ENCODE data around the gene PLEKHG7.
"Not testable (repeated sequence)": the region's sequence is repeated elsewhere in the genome, so short reads cannot be mapped to it uniquely, and the experiment has no call there.

Gene PLEKHG7

DNA sequence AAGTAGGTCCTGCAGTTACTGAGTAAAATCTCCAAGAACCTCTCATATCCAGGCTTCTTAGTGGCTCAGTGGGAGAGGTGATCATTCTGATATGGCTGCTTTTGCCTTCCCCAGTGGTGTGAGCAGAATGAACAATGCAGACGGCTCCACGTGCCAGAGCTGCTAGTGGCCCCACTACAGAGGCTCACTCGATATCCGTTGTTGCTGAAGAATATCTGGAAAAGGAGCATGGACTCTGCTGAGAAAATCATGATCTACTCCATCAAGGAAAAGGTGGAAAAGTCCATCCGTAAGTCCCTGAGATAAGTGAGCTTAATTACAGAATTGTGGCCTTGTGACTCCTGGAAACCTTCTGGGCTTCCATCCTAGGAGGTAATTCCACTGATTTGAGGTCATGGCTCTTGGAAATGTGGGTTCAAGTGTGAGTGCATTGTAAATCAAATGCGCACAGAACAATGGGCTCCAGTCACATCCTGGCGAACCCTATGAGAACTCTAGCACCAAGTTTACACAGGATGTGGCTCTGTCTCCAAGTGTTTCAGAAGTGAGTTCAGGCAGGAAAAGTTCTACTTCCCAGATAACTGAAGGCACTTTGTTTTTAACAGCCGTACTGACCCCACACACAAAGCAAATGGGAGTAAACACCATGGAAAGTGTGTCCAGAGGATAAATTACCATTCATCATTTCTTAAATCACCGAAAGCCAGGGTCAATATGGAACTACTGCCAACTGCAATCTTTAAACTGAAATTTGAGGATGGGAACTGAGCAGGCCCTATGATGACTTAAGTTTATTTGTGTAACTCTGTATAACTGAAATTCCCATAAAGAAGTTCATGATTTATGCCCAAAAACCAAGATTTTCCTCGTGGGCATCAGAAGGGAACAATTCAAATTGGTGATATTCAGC lies 51.4 kb downstream of the PLEKHG7 start:
- DNase-seq = no peak

DNA sequence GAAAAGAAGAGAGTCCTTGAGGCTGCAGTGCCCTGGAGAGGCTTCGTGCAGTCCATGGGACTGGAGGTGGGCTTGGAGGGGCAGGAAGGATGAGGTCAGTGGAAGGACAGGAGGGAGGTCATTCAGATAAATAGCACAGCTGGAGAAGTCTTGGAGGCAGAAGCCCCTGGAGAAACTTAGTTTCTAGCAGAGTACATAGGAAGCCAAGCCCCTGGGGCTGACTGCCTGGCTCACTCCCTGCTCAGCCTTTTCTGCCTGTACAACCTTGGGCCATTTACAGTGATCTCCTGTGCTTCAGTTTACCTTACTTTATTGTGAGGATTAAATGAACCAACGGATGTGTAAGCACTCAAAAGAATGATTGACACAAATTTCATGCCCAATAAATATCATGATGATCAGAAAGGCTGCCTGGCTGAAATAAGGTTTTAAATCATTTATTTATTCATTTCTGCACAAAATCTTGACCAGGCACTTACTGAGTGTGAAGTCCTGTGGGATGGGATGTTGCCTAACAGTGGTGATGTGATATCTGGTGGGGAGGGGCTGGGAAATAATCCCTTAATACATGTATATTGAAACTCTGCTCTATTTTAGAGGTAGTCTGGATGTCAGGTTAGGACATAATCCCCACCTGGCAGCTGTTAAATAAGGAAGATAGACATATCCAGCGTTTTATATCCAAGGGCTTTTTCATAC lies 54.3 kb downstream of the PLEKHG7 start:
- DNase-seq = peak; percentile 83

DNA sequence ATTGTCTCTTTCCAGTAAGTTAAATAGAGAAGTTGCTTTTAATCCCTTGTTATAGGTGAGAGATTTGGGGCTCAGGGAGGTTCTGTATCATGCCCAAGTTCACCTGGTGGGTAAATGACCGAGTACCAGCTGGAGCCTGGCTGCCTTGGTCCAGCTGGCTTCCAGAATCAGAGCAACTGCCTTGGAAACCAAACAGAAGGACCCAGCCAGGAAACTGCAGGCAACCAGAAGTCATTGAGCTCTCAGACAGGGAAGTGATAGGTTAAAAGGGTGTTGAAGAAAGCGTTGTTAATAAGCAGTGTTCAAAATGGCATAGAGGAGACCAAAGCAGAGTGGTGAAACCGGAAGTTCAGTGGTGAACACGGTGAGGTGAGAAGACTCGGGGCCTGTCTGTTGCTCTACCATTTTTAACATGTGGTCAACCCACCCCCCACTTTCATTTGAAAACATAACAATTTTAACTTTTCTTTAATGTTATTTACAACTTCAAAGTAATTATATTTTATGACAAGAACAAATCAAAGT lies 54.9 kb downstream of the PLEKHG7 start:
- peak; percentile 47 for DNase-seq

DNA sequence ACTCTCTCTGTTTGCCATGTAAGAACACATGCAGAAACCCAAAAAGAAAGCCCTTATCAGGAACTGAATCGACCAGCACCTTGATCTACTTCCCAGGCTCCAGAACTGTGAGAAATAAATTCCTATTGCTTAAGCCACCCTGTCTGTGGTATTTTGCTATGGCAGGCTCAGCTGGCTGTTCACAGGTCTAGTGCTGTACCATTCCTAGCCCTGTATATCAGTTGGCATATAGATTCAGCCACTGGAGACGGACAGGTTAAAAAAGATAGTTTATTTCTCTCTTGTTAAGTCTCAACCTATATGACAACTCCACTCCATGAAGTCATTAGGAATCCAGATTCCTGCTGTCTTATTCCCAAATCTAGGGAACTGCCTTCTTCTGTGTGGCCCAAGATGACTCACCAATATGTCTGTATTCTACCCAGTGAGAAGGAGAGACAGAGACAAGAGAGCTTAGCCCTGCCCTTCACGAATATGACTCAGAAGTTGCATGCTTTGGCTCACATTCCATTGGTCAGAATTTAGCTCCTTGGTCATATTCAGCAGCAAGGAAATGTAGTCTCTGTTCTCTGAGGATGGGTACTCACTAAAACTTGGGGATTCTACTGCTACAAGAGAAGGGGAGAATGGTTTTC lies 57.0 kb downstream of the PLEKHG7 start:
- no peak for DNase-seq

DNA sequence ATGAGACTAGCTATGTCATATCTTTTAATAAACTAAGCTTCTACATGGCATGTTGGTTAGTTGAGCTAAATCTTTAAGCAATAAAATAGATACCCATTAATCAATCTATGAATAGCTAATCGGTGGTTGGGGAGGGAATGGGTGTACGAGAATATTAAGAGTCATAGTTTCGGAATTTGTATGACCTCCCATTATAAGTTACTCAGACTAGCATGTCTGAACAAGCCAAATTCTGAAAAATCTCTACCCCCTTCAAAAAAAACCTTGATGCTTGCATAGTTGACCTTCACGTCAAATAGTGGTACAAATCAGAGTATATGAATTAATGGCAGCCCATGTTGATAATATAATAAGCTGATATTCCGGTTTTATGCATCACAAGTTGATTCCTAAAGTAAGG lies 60.0 kb downstream of the PLEKHG7 start:
- DNase-seq = no peak

DNA sequence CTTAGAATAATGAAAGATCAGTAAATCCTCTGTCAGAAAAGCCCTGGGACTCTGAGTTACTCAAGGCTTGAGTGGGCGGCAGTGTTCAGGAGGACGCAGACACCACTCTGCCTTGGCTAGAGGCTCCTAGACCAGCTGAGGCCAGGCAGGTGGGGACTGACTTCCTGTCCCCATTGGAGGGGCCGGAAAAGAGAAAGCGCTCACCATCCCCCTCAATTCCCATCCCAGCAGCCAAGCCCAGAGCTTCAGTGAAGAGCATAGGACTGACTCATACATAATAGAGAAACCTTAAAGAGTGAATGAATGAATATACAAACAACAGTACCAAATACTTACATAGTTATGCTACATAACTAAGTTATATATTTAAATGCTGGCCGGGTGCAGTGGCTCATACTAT lies 62.0 kb downstream of the PLEKHG7 start:
- no peak for DNase-seq

DNA sequence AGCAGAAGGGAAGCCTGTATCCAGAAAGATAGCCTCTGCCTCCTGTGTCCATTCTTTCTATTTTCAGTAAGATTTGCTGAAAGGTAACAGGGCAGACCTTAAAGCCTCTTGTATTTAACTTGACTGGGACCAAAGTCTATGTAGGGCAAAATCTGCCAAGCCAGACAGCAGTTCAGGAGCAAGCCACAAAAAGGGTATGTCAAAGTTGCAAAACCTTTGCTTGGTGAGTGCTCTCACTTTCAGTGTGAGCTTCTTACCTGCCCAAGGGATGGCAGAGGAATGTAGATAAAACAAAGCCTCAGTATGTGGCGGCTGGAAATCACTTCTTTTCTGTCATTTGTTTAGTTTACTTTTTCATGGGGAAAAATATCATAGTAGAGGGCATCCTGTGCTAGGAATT lies 63.1 kb downstream of the PLEKHG7 start:
- DNase-seq = no peak

DNA sequence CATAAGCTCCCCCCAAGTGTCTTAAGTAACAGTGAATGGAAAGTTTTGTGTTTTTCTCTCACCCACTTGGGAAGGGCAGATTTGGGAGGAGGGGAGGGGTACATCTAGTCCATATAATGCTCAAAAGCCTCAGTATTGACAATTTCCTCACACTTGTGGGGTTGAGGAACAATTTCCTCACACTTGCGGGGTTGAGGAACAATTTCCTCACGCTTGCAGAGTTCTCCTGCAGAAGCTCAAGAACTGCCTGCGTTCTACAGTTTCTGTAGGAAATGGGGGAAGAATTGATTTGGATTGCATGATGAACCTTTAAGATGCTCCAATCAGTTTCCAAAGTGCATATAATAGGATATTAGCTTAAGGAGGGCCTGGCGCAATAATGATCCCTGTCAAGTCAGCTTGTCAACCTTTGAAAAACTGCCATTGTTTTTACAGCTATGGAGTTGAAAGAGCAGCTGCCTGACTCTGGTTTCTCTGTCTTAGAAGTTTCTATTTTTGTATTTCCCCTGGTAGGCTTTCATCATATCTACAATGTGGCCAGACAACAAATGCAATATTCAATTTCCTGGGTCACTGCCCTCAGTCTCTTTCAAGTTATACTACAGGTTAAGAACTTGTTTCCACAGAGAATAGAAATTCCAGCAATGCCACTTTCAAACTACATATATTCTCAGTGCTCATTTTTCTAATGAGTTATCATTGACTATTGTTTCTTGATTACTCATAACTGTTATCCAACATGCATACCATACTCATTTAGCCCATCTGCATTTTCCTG lies 66.5 kb downstream of the PLEKHG7 start:
- no peak for DNase-seq

DNA sequence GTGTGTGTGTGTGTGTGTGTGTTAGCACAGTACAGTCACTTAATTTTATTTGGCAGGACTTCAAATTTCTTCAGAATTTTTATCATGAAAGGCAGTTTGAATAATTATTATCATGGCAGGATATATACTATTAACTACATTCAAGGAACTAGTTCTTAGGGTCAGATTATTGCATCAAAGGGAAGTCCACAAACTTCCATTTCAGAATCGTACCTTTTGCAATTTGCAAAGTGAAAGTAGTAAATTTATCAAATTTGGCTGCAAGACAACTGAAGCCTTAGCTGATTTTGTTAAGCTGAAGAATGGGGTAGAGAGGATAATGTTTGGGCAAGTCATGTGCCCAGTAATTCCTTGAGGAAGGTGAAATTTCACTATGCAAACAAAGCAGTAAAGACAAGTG lies 68.2 kb downstream of the PLEKHG7 start:
- DNase-seq = no peak

DNA sequence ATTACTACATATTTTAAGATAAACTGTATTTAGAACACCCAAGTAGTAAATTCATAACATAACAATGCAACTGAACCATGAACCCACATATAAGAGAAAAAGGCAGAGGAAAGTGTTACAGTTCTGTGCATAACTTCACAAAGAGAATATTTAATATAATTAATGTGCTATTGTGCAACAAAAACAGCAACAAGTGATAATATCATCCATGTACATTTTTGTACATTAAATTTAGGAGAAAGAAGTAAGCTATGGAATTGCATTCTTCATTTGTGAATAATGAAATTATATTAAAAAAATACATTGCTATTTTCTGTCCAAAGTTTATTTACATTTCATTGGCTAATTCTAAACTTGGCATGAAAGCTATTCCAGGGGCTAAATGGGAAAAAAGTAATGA lies 72.6 kb downstream of the PLEKHG7 start:
- no peak for DNase-seq

DNA sequence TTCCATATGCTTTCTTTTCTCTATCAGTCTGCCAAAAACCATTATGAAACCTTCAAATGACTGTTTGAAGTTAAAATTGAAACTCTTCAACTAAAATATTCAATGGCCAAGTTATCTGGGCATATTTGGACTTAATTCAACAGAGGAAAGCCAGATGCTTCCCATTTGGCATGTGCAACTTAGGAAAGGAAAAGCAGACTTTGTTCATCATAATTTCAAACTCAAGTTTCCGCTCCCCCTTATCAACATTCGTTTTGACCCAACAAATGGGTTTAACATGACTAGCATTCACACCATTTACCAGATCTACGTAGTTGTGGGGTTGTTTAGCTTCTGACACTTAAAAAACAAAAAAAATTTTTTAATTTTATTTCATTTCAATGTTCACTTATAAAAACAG lies 75.7 kb downstream of the PLEKHG7 start:
- DNase-seq = no peak

DNA sequence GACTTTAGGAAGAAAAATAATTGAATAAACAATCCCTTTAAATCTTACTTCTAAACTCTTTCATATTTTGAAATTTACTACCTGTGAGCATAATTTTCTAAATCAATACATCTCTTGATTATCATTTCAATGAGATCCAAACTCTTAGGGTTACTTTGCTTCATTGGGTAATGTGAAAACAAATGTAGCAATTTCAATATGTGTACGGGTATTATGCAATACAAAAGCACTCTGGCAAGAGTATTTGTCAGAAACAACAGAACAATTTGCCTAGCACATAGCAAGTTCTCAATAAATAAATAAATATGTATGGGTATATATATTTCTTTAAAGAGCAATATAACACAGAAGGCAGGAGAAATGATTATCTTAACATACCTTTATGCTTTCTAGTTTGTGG lies 77.1 kb downstream of the PLEKHG7 start:
- DNase-seq = no peak

DNA sequence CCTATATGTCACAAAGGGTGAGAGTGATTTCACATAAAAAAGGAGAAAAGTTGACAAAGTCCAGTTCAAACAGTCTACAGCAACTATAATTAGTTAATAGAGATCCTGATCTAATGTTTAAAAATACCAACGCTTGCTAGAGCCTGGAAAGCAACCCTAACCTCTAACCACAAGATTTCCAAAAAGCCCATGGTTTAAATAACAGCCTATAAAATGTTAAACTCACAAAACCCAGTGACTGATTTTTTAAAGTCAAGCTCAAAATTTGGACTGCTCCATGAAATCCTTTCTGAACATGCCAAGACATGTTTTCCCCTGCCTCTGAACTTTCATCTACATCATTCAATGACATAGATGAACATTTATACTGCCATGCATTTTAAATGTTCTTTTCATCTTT lies 81.6 kb downstream of the PLEKHG7 start:
- DNase-seq = no peak

DNA sequence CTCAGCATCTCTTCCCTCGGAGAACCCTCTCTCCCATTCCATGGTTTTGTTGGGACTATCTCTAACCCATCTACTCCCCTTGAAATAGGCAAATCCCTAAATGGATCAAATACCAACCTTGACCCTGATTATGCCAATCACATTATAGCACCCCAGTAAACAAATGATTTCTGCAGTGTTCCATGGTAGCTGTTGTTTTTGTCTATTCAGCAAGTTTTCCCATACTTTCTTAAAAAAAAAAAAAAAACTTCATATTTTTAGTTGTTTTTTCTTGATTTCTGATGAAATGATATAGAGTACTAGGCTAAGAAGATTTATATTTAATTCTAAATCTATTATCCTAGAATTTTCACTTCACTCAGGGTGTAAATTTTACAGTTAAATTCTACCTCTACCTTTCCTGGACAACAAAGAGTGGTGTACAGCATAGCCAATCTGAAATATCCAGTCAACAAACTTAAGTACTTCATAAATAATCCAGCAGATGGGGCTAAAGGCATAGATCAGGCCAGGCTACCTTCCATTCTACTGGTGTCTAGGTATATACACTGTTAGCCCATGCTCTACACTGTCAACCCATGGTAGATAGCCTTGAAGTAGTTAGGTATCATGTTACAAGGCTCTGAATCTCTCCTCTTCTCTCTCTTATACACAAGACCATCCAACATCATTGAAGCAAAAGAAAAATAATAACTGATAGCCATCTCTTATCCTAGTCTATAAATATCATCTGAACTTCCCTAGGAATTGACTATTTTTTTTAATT lies 82.2 kb downstream of the PLEKHG7 start:
- DNase-seq = peak; percentile 84

DNA sequence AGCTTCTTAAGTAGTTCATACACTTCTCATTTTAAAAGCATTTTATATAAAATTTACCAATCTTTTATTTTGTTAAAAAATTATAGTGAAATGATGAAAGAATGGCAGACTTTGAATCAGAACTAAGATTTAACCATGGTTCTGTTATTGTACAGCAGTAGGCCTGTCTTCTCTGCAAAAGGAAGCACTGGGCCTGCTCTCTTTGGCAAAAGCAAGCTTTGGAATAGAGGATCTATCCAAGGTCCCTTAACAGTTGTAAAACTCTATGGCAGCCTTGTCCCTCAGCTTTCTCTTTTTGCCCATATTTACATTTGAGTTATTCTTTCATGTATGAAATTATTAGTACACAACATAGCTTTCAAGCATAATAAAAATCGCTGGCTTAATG lies 82.8 kb downstream of the PLEKHG7 start:
- no peak for DNase-seq

DNA sequence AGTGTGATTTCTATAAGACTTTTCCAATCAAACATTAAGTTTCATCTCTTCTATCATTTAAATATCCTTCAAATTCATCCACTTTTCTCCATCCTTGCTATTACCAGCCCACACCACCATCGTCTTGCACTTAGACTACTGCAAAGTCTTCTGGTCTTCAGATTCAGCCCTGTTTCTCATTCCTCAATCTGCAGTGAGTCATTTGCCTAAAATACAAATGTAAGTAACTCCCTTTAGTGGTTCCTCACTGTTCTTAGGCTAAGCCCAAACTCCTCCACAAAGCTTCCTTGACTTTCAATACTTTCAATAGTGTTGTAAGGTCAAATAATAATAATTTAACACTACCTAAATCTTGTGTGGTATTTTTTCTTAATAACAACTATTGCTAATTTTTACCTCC lies 83.3 kb downstream of the PLEKHG7 start:
- DNase-seq = no peak

DNA sequence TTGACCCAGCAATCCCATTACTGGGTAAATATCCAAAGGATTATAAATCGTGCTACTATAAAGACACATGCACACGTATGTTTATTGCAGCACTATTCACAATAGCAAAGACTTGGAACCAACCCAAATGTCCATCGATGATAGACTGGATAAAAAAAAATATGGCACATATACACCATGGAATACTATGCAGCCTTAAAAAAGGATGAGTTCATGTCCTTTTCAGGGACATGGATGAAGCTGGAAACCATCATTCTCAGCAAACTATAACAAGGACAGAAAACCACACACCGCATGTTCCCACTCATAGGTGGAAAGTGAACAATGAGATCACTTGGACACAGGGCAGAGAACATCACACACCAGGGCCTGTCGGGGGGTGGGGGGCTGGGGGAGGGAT lies 91.6 kb downstream of the PLEKHG7 start:
- not testable (repeated sequence) for DNase-seq

DNA sequence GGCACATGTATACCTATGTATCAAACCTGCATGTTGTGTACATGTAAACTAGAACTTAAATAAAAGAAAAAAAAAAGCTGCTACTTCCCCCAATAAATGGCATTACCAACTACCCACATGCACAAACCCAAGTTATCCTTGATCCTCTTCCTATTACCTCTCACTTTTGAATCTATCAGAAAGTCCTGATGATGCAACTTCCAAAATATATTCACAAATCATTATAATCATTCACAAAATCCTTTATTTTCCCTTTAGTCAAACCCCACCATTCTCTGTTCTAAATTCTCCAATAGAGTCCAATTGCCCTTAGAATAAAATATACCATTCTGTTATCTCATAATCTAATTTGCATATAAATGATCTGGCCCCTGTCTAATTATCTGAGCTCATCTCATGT lies 92.0 kb downstream of the PLEKHG7 start:
- DNase-seq = no peak

DNA sequence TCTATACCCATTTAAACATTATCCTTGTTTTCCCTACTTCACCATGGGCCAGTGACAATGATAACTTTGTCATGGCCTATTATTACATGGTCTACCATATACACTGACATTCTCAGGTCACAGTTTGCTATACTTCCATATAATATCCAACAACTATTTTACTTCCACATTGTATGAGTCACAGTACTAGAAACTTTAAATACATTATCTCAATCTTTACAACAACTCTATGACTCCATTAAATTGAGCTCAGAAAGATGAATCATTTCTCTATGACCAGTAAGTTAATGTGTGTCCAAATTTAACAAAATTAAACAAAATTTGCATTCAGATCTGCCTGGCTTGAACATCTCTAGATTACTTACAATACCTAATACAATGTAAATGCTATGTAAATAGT lies 93.9 kb downstream of the PLEKHG7 start:
- no peak for DNase-seq

DNA sequence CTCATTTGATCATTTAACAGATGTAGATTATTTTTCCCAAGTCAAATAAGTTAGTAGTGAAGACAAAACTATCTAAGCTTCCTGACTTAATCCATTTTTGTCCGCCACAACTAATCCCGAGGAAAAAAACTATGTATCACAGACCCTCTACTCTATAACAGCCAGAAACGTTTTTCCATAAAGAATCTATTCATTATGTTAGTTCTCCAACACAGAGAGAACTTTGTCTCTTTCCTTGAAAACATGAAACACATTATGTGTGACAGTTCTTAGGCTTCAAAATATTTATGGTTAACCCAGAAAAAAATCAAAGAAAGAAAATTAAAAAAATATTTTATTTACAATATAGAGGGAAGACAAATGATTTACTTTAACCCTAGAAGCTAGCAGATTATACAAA lies 100.1 kb downstream of the PLEKHG7 start:
- DNase-seq = no peak

DNA sequence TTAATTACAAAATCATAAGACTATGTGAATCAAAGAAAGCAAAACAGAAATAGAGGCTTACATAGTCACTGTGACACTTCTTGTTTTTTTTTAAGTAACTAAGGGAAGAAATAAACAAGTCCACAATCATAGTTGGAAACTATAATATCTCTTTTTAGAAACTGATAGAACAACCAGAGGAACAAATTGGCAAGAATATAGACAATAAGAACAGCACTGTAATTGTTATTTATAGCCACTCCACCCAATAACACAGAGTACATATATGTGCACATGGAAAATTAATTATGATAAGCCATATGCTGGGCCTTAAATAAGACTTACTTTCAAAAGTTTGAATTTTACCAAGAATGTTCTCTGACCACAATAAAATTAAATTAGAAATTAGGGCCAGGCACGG lies 101.1 kb downstream of the PLEKHG7 start:
- DNase-seq = no peak

DNA sequence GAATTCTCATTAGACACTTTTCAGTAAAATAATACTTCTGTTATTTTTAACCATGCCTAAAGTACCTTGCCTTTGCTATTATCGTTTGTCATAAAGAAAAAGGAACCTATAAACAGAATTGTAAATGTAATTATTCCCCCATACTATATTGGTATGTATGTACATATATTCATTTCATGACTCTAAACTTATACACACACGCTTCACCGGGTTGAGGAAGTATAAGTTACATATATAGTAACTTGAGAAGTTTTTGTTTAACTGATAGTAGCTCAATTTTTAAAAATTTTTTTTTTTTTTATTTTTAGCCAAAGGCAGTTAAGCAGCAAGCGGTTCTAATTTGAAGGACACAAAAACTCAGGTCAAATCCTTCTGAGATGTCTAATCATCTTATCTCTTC lies 107.6 kb downstream of the PLEKHG7 start:
- no peak for DNase-seq

Measured in NCI-H345 (cell line).